Spleen (tissue), 11 donors: ENCODE results near the gene SLC22A3. TPM values are rescaled to one million over a fixed set of nuclear protein-coding genes. Genes with fewer than 3 reads are reported as not detected.

Source experiments
- DNase-seq: peaks from one replicate; pipeline ENCODE4 v3.0.0-alpha.2; 2020
- H3K27ac ChIP-seq, 8 donors: fragments of 200-600 bp; sonication (generic) in 7 of 8; 1 replicate in 4 of 8; 2 replicates in 4 of 8; pipeline versions ENCODE4 v1.5.0 to v1.8.0; 2016 to 2021; ENCODE audit warnings: inconsistent platforms in 4 of 8, mild to moderate bottlenecking in 4 of 8, moderate library complexity in 1 of 8
- H3K27me3 ChIP-seq, 7 donors: fragments of 200-600 bp; sonication (generic) in 6 of 7; replicated peaks in 1 of 7; 1 replicate in 4 of 7; 2 replicates in 3 of 7; pipeline versions ENCODE4 v1.5.0 to v1.8.0; 2016 to 2021; ENCODE audit warnings: inconsistent platforms in 3 of 7, mild to moderate bottlenecking in 1 of 7
- H3K36me3 ChIP-seq, 6 donors: fragments of 200-600 bp; sonication (generic) in 5 of 6; 1 replicate in 4 of 6; 2 replicates in 2 of 6; pipeline versions ENCODE4 v1.5.0 to v1.8.0; 2016 to 2021; ENCODE audit warnings: inconsistent platforms in 2 of 6
- H3K4me1 ChIP-seq, 6 donors: fragments of 200-600 bp; sonication (generic) in 5 of 6; 1 replicate in 3 of 6; 2 replicates in 3 of 6; pipeline versions ENCODE4 v1.5.0 to v1.8.0; 2016 to 2021; ENCODE audit warnings: inconsistent platforms in 3 of 6
- H3K4me3 ChIP-seq, 8 donors: fragments of 200-600 bp; sonication (generic) in 7 of 8; 1 replicate in 4 of 8; 2 replicates in 4 of 8; pipeline versions ENCODE4 v1.5.0 to v1.8.0; 2016 to 2021; ENCODE audit warnings: inconsistent platforms in 4 of 8, mild to moderate bottlenecking in 4 of 8, moderate library complexity in 2 of 8
- H3K9me3 ChIP-seq, 8 donors: fragments of 200-600 bp; sonication (generic) in 7 of 8; 1 replicate in 4 of 8; 2 replicates in 4 of 8; pipeline versions ENCODE4 v1.5.0 to v1.8.0; 2016 to 2021; ENCODE audit warnings: inconsistent platforms in 4 of 8
- POLR2A ChIP-seq, 3 donors: fragments of 450-650 bp; IDR thresholded peaks; one replicate each; pipeline ENCODE4 v1.5.1; 2017; ENCODE audit warnings: antibody characterized with exemption in 3 of 3, mild to moderate bottlenecking in 1 of 3
- POLR2AphosphoS5 ChIP-seq, 3 donors: sonication (generic); formaldehyde crosslinking; IDR thresholded peaks; one replicate each; pipeline ENCODE4 v1.5.1; 2017; ENCODE audit warnings: antibody characterized with exemption in 3 of 3
- WGBS, 5 donors: extraction: QIAGEN DNeasy Blood & Tissue Kit in 3 of 5; methylation state at CpG; one replicate each; pipeline versions ENCODE4 v1.1.5 to v1.1.7; 2013 to 2018; 5-methylcytosine and 5-hydroxymethylcytosine counted together
- intact Hi-C: fragments of 100-400 bp; cut with DNase I; formaldehyde crosslinking; loops from one replicate; pipeline ENCODE4 v1.15.0; 2023; ENCODE audit warnings: low total_unique reads
- polyA plus RNA-seq, 3 donors: library from polyadenylated mRNA; stranded (reverse); fragments of 200-250 nt; gene quantifications; one replicate each; pipeline ENCODE4 v1.2.1, GENCODE V29; 2013
- total RNA-seq, 7 donors: library from RNA; depleted of rRNA in 3 of 7; stranded (reverse); fragments of >200 nt in 3 of 7; fragmentation: NEBNext Ultra II Directional in 4 of 7; extraction: Animal tissue kit (Norgen Biotek cat#: 25700) in 4 of 7; gene quantifications; one replicate each; pipeline versions ENCODE4 v1.1.0 to v1.2.1, GENCODE V29; 2016 to 2021
- TF ChIP-seq, protein P1 (sequence below), 11 experiments: fragments of 200-600 bp in 7 of 11; fragments of 450-650 bp in 4 of 11; sonication (generic) in 4 of 11; IDR thresholded peaks in 8 of 11; conservative IDR thresholded peaks in 3 of 11; 1 replicate in 7 of 11; 2 replicates in 4 of 11; pipeline versions ENCODE4 v1.4.0 to v1.8.0; 2016 to 2021; ENCODE audit warnings: antibody characterized with exemption in 11 of 11, inconsistent platforms in 4 of 11, mild to moderate bottlenecking in 1 of 11
- donor health status: healthy with polysubstance abuse.
- donor health status: DM: no; HTN: no; CAD: no; lungs with moderate emphysema.
- donor health status: DM: no; HTN: no; CAD: no.
- donor health status: Bipolar disorder and iron deficiency.
- donor health status: healthy.
- donor health status: DM: no; HTN: no; CAD: no.
- donor health status: DM: yes; HTN: yes; CAD: no.

SLC22A3 gene
- total and polyA plus RNA-seq, 10 donors, result 0.70 to 2.2 (median 1.7) TPM

DNA sequence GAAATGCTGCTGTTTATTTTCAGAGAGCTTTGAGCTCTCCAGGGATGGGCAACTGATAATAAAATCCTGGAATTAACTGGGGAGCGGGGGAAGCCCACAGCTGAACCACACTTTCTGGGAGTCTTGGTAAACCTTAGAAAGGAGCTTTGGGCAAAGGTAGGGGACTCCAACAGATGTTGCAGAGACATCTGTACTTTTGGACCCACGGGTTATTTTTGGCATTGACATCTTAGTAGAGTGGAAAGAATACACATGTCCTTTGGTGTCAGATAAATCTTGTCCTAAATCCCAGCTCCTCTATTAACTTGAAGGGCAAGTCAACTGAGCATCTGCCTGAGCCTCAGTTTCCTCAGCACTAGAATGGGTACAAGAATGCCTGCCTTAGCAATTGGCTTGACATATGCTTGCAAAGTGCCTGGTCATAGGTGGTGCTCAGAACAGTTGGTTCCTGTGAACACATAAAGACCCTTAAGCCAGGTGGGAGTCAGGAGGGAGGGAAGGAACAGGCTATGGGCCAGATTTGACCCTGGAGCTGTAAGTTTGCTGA, 5.8 kb downstream of the SLC22A3 start:
- peaks cover 0 to 62% (median 16%) of the 10 kb centered on the region in 7 donors for H3K27me3 ChIP-seq
- DNase-seq, result no peak
- no peak overlapping the region for H3K27ac ChIP-seq
- TF ChIP-seq POLR2A (IDR thresholded peaks at IDR 0.05), result no peak
- TF ChIP-seq, protein P1, sequence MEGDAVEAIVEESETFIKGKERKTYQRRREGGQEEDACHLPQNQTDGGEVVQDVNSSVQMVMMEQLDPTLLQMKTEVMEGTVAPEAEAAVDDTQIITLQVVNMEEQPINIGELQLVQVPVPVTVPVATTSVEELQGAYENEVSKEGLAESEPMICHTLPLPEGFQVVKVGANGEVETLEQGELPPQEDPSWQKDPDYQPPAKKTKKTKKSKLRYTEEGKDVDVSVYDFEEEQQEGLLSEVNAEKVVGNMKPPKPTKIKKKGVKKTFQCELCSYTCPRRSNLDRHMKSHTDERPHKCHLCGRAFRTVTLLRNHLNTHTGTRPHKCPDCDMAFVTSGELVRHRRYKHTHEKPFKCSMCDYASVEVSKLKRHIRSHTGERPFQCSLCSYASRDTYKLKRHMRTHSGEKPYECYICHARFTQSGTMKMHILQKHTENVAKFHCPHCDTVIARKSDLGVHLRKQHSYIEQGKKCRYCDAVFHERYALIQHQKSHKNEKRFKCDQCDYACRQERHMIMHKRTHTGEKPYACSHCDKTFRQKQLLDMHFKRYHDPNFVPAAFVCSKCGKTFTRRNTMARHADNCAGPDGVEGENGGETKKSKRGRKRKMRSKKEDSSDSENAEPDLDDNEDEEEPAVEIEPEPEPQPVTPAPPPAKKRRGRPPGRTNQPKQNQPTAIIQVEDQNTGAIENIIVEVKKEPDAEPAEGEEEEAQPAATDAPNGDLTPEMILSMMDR (IDR thresholded peaks at IDR 0.05 in 8 of 11, conservative IDR thresholded peaks at IDR 0.05 in 3 of 11), result no peak
- TF ChIP-seq POLR2AphosphoS5 (IDR thresholded peaks at IDR 0.05), result no peak
- 77 to 89% (median 79%) methylated on average over 2 of the region's 2 CpGs for WGBS, 5 donors
- peaks cover 0 to 6% (median 2%) of the 10 kb centered on the region in 6 donors for H3K4me1 ChIP-seq
- H3K9me3 ChIP-seq, result no peaks in the 10 kb centered on the region
- H3K4me3 ChIP-seq, result no peak overlapping the region
- H3K36me3 ChIP-seq, result no peaks in the 10 kb centered on the region
- intact Hi-C loops, result no loop called here

DNA sequence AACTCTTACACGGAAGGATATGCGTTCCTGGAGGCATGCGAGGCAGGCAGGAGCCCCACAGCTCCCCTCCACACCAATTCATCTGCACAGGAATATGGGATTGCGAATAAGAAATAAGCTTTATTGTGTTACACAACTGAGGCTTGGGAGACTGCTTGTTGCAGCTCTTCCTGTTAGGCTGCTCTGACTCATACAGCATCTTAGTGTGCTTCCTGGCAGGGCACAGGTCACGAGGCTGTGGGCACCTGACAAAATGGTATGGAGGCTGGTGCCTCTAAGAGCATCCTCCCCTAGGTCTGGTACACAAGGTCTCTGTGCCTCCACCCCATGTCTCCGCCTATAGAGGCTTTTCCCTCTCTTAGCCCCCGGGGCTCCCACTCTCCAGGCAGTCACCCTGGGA, 6.8 kb downstream of the SLC22A3 start:
- TF ChIP-seq, protein P1 (IDR thresholded peaks at IDR 0.05 in 8 of 11, conservative IDR thresholded peaks at IDR 0.05 in 3 of 11), result no peak
- TF ChIP-seq POLR2AphosphoS5 (IDR thresholded peaks at IDR 0.05), result no peak
- TF ChIP-seq POLR2A (IDR thresholded peaks at IDR 0.05), result no peak
- H3K4me3 ChIP-seq, result no peak overlapping the region
- H3K27ac ChIP-seq, result no peak overlapping the region
- intact Hi-C loops, result no loop called here
- WGBS, 5 donors, result 65 to 76% (median 70%) methylated on average over 7 of the region's 7 CpGs
- peaks cover 0 to 52% (median 6%) of the 10 kb centered on the region in 7 donors for H3K27me3 ChIP-seq
- H3K36me3 ChIP-seq, result no peaks in the 10 kb centered on the region
- no peak for DNase-seq
- H3K9me3 ChIP-seq, result no peaks in the 10 kb centered on the region
- H3K4me1 ChIP-seq, result no peaks in the 10 kb centered on the region

DNA sequence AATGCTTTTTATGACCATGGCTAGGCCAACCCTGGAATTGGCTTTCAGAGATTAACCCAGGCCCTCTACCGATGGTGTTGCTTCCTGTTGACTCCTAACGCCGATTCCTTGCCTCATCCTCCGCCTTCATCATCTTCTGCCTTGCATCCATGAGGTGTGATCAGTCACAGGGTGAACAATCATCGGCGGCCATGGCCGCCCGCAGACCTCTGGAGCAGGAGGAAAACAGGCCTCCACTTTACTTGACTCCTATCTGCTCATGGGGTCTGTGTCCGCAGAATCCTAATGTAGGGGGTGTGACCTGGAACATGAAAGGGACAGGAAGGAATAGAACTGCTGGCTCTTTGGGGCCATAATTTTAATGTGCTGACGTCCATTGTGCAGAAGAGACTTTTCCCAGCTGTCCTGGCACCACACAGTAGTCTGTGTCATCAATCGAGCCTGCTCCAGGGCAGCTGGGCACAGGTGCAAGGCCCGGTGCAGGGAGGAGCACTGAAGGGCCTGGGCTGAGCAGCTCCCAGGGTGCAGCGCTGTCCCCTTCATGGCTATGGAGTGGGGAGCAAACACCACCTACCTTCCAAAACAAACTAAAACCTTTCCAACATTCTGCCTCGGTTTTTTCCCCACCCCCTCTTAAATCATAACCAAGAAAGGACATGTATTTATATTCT, 8.0 kb downstream of the SLC22A3 start:
- Histone ChIP-seq H3K27me3 (peaks cover 0 to 40% (median 0%) of the 10 kb centered on the region in 7 donors), H3K4me1 (no peaks in the 10 kb centered on the region), H3K9me3 (no peaks in the 10 kb centered on the region), H3K4me3 (no peak overlapping the region), H3K36me3 (no peaks in the 10 kb centered on the region), H3K27ac (no peak overlapping the region)
- intact Hi-C loops, result no loop called here
- no peak for DNase-seq
- TF ChIP-seq, protein P1 (IDR thresholded peaks at IDR 0.05 in 8 of 11, conservative IDR thresholded peaks at IDR 0.05 in 3 of 11), result no peak
- TF ChIP-seq POLR2AphosphoS5 (IDR thresholded peaks at IDR 0.05), result no peak
- no peak for TF ChIP-seq POLR2A (IDR thresholded peaks at IDR 0.05)
- 81 to 91% (median 83%) methylated on average over 13 to 14 of the region's 14 CpGs for WGBS, 5 donors

DNA sequence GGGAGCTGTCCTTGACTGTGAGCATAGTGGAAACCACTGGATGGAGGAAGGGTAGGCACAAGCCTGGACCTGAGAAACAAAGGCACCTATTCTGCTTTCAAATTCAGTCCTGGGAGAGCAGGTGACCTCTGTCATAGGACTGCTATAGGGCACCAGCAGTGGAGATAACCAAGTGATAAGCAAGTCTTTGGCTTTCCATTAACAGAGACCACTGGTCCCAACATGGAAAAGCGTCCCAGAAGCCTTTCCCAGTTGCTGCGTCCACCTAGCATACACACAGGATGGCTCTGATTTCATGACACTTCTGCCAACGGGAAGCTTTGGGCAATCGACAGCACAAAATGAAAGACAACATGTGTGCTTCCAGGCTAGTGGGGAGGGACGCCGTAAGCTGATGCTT, 8.9 kb downstream of the SLC22A3 start:
- Histone ChIP-seq H3K27ac (no peak overlapping the region), H3K9me3 (no peaks in the 10 kb centered on the region), H3K36me3 (no peaks in the 10 kb centered on the region), H3K4me1 (no peaks in the 10 kb centered on the region), H3K4me3 (no peak overlapping the region), H3K27me3 (peaks cover 0 to 33% (median 0%) of the 10 kb centered on the region in 7 donors)
- intact Hi-C loops, result no loop called here
- TF ChIP-seq POLR2A (IDR thresholded peaks at IDR 0.05) (no peak), POLR2AphosphoS5 (IDR thresholded peaks at IDR 0.05) (no peak)
- TF ChIP-seq, protein P1 (IDR thresholded peaks at IDR 0.05 in 8 of 11, conservative IDR thresholded peaks at IDR 0.05 in 3 of 11), result no peak
- DNase-seq, result no peak
- WGBS, 5 donors, result 83 to 88% (median 84%) methylated on average over 6 of the region's 6 CpGs
